NCI-H146 treated with DMSO at 0.1 percent for 48 hours (cell line): ENCODE measurements around the gene CATSPER3.

Source experiments
- DNase-seq: peaks from one replicate; lab custom pipeline; 2025; ENCODE audit not compliant: unreplicated experiment; lab: John Stamatoyannopoulos, UW

CATSPER3 gene

GRCh38 chr5:135010502-135011354, 43.0 kb downstream of the CATSPER3 start:
- DNase-seq, result no peak

- DNase-seq, result no peak
Observed at GRCh38 chr5:135011355-135012032, 43.8 kb downstream of the CATSPER3 start.

GRCh38 chr5:135012033-135012588, 44.4 kb downstream of the CATSPER3 start:
- DNase-seq, result no peak

- no peak for DNase-seq
Observed at GRCh38 chr5:135012951-135013391, 45.3 kb downstream of the CATSPER3 start.

- DNase-seq, result no peak
Observed at GRCh38 chr5:135013445-135013844, 45.7 kb downstream of the CATSPER3 start.

- no peak for DNase-seq
Observed at GRCh38 chr5:135013947-135014570, 46.4 kb downstream of the CATSPER3 start.

- DNase-seq, result no peak
Observed at GRCh38 chr5:135015942-135016341, 48.2 kb downstream of the CATSPER3 start.

- no peak for DNase-seq
Observed at GRCh38 chr5:135016861-135017290, 49.2 kb downstream of the CATSPER3 start.

GRCh38 chr5:135018457-135018856, 50.8 kb downstream of the CATSPER3 start:
- DNase-seq, result no peak

- no peak for DNase-seq
Observed at GRCh38 chr5:135019314-135019713, 51.6 kb downstream of the CATSPER3 start.

- DNase-seq, result no peak
Observed at GRCh38 chr5:135020111-135020895, 52.6 kb downstream of the CATSPER3 start.

GRCh38 chr5:135024956-135025729, 57.4 kb downstream of the CATSPER3 start:
- no peak for DNase-seq

- no peak for DNase-seq
Observed at GRCh38 chr5:135025730-135026644, 58.3 kb downstream of the CATSPER3 start.

- no peak for DNase-seq
Observed at GRCh38 chr5:135026645-135027265, 59.0 kb downstream of the CATSPER3 start.

GRCh38 chr5:135027266-135027696, 59.6 kb downstream of the CATSPER3 start:
- DNase-seq, result no peak

GRCh38 chr5:135027697-135028615, 60.2 kb downstream of the CATSPER3 start:
- DNase-seq, result no peak

GRCh38 chr5:135028791-135029476, 61.2 kb downstream of the CATSPER3 start:
- DNase-seq, result no peak
